ENCODE data around the gene TRIM17. TPM values are rescaled to one million over a fixed set of nuclear protein-coding genes. Genes with fewer than 3 reads are reported as not detected.

The TRIM17 gene
- total and polyA plus RNA-seq, 9 of the 15 experiments (the other 6 are each of a cell fraction or from before 2014, with no cell fraction given): not detected

- H3K36me3 ChIP-seq (ENCODE audit: control insufficient read depth, insufficient read depth, low read length): peaks cover 2% of the 10 kb centered on the region; the same call in 1 of the 3 replicates
- DNase-seq (ENCODE audit: extremely low read depth in 1 of 4, low spot score in 3 of 4) (peak in 1 of 4 experiments; percentile 44), FAIRE-seq (no peak), ATAC-seq (no peak)
- in situ Hi-C loops (cut with MboI) (no loop called here), intact Hi-C loops (cut with micrococcal nuclease) (loop anchor here (2.0 kb wide), 1 partner anchor 87 kb away; a partner anchor contains a TSS)
- peak overlapping the region; percentile 80 for H2AFZ ChIP-seq (ENCODE audit: low read depth, low read length)
- 76% methylated on average over 18 of the region's 18 CpGs for WGBS (ENCODE audit: insufficient coverage, low coverage, missing lambda C conversion rate)
- peak overlapping the region; percentile 71 to 91 for H3K9ac ChIP-seq (ENCODE audit: insufficient read depth in 1 of 2, low read depth in 2 of 2, low read length in 2 of 2)
- H3K4me1 ChIP-seq (replicated peaks in 1 of 2; ENCODE audit: control insufficient read depth in 2 of 2, insufficient read depth in 2 of 2, low read length in 2 of 2): peaks cover 48 to 100% of the 10 kb centered on the region in 2 experiments
- H3K4me2 ChIP-seq (ENCODE audit: insufficient read depth, low read length): peak overlapping the region; percentile 81
- ChIA-PET CTCF (ENCODE audit: low intra/inter-chr PET ratio) (no interaction called here), POLR2A (interaction anchor here (0.6 to 1.7 kb wide), 3 partner anchors 17 to 87 kb away, joined by 3 to 5 read pairs (median 4); no protein-coding TSS in a partner anchor)
- H3K79me2 ChIP-seq (ENCODE audit: control insufficient read depth, insufficient read depth, low read length): peaks cover 20% of the 10 kb centered on the region; the same call in 2 of the 3 replicates
- H4K20me1 ChIP-seq (replicated peaks; ENCODE audit: control insufficient read depth, insufficient read depth, low read length): no peaks in the 10 kb centered on the region
- H3K27me3 ChIP-seq (ENCODE audit: control insufficient read depth in 2 of 2, insufficient read depth in 2 of 2, low read length in 2 of 2): no peaks in the 10 kb centered on the region
- H3K27ac ChIP-seq (ENCODE audit: extremely low read depth, low read depth, low read length): peak overlapping the region; percentile 85
- H3K9me3 ChIP-seq (replicated peaks; ENCODE audit: control insufficient read depth, insufficient read depth, low read depth, low read length): no peaks in the 10 kb centered on the region
- peak overlapping the region; percentile 34; the same call in 1 of the 2 replicates for H3K4me3 ChIP-seq
- BruUV-seq (replicated peaks): TSS peak; percentile 67
- H3K9me1 ChIP-seq (ENCODE audit: control insufficient read depth, insufficient read depth, low read length): no peaks in the 10 kb centered on the region
- TF ChIP-seq, protein P1, sequence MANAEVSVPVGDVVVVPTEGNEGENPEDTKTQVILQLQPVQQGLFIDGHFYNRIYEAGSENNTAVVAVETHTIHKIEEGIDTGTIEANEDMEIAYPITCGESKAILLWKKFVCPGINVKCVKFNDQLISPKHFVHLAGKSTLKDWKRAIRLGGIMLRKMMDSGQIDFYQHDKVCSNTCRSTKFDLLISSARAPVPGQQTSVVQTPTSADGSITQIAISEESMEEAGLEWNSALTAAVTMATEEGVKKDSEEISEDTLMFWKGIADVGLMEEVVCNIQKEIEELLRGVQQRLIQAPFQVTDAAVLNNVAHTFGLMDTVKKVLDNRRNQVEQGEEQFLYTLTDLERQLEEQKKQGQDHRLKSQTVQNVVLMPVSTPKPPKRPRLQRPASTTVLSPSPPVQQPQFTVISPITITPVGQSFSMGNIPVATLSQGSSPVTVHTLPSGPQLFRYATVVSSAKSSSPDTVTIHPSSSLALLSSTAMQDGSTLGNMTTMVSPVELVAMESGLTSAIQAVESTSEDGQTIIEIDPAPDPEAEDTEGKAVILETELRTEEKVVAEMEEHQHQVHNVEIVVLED (CRISPR knock-in tag; IDR thresholded peaks at IDR 0.05): no peak
- TF ChIP-seq SPI1 (IDR thresholded peaks at IDR 0.05; ENCODE audit: borderline replicate concordance, low read depth, low read length) (no peak), BACH1 (tag; IDR thresholded peaks at IDR 0.05) (no peak), STAT6 (CRISPR knock-in tag; IDR thresholded peaks at IDR 0.05) (no peak), ELK3 (CRISPR knock-in tag; IDR thresholded peaks at IDR 0.05) (peak; percentile 6; the same call in 1 of the 2 replicates), HINFP (tag; conservative IDR thresholded peaks at IDR 0.05; ENCODE audit: low read depth) (0 out of 2 replicates have a peak, but pooled peaks have one; percentile 4), ZMIZ1 (IDR thresholded peaks at IDR 0.05; ENCODE audit: low read depth in 2 of 2, low read length in 2 of 2) (no peak), ERF (CRISPR knock-in tag; IDR thresholded peaks at IDR 0.05) (0 out of 2 replicates have a peak, but pooled peaks have one; percentile 11)
These were observed 46.8 kb downstream of the TRIM17 start for GRCh38 chr1:228369608-228370438.

All from K562 (cell line).